Breast epithelium (tissue), 4 donors: Measurements from ENCODE around the gene MORN4. TPM values are rescaled to one million over a fixed set of nuclear protein-coding genes. Genes with fewer than 3 reads are reported as not detected.

Experiments
- DNase-seq, 2 donors: peaks; one replicate each; pipeline ENCODE4 v3.0.0-alpha.2; 2019; ENCODE audit warnings: low spot score in 2 of 2
- H3K27ac ChIP-seq, 2 donors: fragments of 200-600 bp; sonication (generic) in 1 of 2; one replicate each; pipeline ENCODE4 v1.5.1; 2016 to 2019; ENCODE audit warnings: mild to moderate bottlenecking in 1 of 2
- H3K27me3 ChIP-seq, 2 donors: fragments of 200-600 bp; sonication (generic) in 1 of 2; one replicate each; pipeline versions ENCODE4 v1.5.1 to v1.6.0; 2017 to 2019; ENCODE audit warnings: control low read depth in 1 of 2, mild to moderate bottlenecking in 1 of 2
- H3K36me3 ChIP-seq: fragments of 200-600 bp; one replicate; pipeline ENCODE4 v1.5.1; 2019
- H3K4me1 ChIP-seq, 2 donors: fragments of 200-600 bp; sonication (generic); one replicate each; pipeline ENCODE4 v1.5.1; 2016 to 2019; ENCODE audit warnings: control low read depth in 1 of 2
- H3K4me3 ChIP-seq, 3 donors: fragments of 200-600 bp; sonication (generic); 1 replicate in 2 of 3; 2 replicates in 1 of 3; pipeline ENCODE4 v1.5.1; 2016 to 2019; ENCODE audit warnings: mild to moderate bottlenecking in 3 of 3, moderate library complexity in 2 of 3
- H3K9me3 ChIP-seq, 2 donors: fragments of 200-600 bp; sonication (generic) in 1 of 2; one replicate each; pipeline ENCODE4 v1.5.1; 2016 to 2019; ENCODE audit warnings: control low read depth in 1 of 2
- POLR2A ChIP-seq: fragments of 450-650 bp; IDR thresholded peaks from one replicate; pipeline ENCODE4 v1.6.1; 2016; ENCODE audit warnings: antibody characterized with exemption, mild to moderate bottlenecking, moderate library complexity
- POLR2AphosphoS5 ChIP-seq, 3 donors: sonication (generic); formaldehyde crosslinking; IDR thresholded peaks; one replicate each; pipeline ENCODE4 v1.6.1; 2017; ENCODE audit warnings: antibody characterized with exemption in 3 of 3
- intact Hi-C: fragments of 100-400 bp; cut with DNase I; formaldehyde crosslinking; loops from one replicate; pipeline ENCODE4 v1.15.1; 2023; ENCODE audit warnings: low total_unique reads
- total RNA-seq, 3 donors: library from RNA; depleted of rRNA; stranded (reverse); fragments of >200 nt; gene quantifications; one replicate each; pipeline ENCODE4 v1.1.0, GENCODE V29; 2016
- TF ChIP-seq, protein P1 (sequence below), 3 donors: fragments of 450-650 bp; IDR thresholded peaks; one replicate each; pipeline ENCODE4 v1.5.1; 2016 to 2017; ENCODE audit warnings: antibody characterized with exemption in 3 of 3, mild to moderate bottlenecking in 3 of 3, moderate library complexity in 3 of 3

MORN4 gene
- total RNA-seq, 3 donors from 2014 or later: 3.5 to 9.4 (median 6.9) TPM

DNA sequence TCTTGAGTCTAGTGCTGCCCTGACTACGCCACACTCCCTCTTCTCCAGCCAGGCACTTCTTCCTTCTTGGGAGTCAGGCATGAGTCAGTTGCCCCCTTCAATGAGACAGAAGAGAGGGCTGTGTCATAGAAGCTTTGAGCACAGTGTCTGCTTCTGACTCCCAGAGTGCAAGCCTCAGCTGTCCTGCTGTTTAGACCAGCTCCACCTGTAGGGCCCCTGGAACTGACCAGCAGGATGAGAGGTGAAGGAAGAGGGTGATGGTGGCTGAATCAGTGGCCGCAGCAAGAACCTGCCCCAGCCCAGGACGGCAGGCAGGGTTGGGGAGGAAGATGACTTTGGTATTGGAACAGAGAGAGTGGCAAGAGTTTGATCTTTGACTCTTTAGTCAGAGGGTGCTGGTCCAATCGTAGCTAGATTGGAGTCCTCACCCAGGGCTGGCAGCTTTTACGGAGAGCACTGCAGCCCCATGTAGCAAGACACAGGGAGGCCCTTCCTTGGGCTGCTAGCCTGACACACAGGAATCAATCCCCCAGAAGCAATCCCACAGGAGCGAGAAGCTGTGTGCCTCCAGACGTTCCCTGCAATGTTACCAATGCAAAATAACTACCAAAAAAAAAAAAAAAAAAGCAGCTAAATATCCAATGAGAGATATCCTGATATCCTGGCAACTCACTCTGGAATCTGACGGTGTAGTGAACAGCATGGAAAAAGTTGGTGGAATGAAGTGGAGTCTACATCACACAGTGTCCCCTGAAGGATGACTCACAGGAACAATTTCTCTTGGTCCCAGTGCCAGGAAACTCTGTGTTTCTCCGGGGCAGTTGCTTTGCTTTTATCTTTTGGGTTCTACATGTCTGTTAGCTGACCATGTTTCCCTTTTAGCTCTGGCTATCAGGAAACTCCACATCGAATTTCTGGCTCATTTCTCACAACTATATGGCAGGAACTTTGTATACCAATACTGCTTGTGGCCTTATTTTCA is 36.9 kb downstream of the MORN4 start:
- peak in 1 of 3 donors; percentile 72 for TF ChIP-seq POLR2AphosphoS5 (IDR thresholded peaks at IDR 0.05)
- TF ChIP-seq, protein P1, sequence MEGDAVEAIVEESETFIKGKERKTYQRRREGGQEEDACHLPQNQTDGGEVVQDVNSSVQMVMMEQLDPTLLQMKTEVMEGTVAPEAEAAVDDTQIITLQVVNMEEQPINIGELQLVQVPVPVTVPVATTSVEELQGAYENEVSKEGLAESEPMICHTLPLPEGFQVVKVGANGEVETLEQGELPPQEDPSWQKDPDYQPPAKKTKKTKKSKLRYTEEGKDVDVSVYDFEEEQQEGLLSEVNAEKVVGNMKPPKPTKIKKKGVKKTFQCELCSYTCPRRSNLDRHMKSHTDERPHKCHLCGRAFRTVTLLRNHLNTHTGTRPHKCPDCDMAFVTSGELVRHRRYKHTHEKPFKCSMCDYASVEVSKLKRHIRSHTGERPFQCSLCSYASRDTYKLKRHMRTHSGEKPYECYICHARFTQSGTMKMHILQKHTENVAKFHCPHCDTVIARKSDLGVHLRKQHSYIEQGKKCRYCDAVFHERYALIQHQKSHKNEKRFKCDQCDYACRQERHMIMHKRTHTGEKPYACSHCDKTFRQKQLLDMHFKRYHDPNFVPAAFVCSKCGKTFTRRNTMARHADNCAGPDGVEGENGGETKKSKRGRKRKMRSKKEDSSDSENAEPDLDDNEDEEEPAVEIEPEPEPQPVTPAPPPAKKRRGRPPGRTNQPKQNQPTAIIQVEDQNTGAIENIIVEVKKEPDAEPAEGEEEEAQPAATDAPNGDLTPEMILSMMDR (IDR thresholded peaks at IDR 0.05): no peak
- no peak for TF ChIP-seq POLR2A
- H3K36me3 ChIP-seq: no peaks in the 10 kb centered on the region
- peak overlapping the region; percentile 64 to 84 for H3K27ac ChIP-seq
- no peaks in the 10 kb centered on the region for H3K27me3 ChIP-seq
- H3K9me3 ChIP-seq: no peaks in the 10 kb centered on the region
- H3K4me3 ChIP-seq: no peak overlapping the region
- no peaks in the 10 kb centered on the region for H3K4me1 ChIP-seq
- DNase-seq: peak in 1 of 2 donors; percentile 68
- intact Hi-C loops: no loop called here

DNA sequence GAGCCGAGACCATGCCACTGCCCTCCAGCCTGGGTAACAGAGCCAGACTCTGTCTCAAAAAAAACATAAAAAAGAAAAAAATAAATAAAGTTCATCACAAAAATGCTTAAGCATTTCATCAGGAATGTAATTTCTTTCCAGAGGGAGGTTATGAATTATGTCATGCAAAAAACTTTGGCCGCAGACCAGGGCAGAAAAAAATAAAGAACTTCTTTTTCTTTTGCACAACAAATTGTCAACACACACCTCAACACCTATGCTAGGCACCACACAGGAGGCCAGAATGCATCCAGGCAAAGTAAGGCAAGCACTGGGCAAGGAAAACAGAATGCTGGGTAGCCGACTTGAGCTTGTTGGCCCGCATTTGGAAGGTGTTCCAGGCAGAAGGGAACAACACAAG is 39.9 kb downstream of the MORN4 start:
- H3K4me3 ChIP-seq: no peak overlapping the region
- H3K27me3 ChIP-seq: no peaks in the 10 kb centered on the region
- no peak for DNase-seq
- H3K36me3 ChIP-seq: no peaks in the 10 kb centered on the region
- peak overlapping the region in 1 of 2 donors; percentile 20 for H3K27ac ChIP-seq
- no peaks in the 10 kb centered on the region for H3K4me1 ChIP-seq
- no peaks in the 10 kb centered on the region for H3K9me3 ChIP-seq
- TF ChIP-seq POLR2AphosphoS5 (IDR thresholded peaks at IDR 0.05): no peak
- TF ChIP-seq POLR2A: no peak
- TF ChIP-seq, protein P1 (IDR thresholded peaks at IDR 0.05): no peak
- intact Hi-C loops: no loop called here

DNA sequence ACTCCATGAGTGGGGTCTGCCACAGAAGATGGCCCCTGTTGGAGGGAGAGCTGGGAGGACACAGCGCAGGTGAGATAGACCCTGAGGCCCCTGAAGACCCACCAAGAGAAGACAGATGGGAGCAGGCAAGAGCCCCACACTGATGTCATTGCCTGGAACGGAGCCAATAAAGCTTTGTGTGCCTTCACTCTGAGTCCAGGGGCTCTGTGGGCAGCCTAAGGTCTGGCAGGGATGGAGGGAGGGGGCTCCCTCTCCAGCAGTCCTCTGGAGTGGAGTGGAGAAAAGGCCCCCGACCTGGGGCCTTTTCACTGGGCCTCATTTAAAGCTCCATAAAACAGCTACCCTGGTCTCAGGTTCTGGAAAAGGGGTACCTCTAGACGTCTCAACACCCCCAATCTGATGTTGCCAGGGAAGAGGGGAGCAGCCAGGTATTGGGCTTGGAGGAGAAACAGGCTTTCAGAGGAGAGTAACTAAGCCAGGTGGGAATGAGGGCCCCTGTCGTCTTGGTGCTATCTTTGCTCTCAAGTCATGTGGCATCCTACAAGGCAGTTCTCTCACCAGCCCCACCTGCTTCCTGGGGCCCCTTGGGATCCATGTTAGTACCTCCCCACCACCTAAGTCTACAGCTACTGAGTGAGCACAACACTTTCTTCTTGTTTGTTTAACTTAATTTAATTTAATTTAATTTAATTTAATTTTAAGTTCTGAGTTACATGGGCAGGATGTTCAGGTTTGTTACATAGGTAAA is 42.4 kb downstream of the MORN4 start:
- Histone ChIP-seq H3K4me1 (no peaks in the 10 kb centered on the region), H3K27me3 (no peaks in the 10 kb centered on the region), H3K4me3 (no peak overlapping the region), H3K27ac (no peak overlapping the region), H3K9me3 (no peaks in the 10 kb centered on the region), H3K36me3 (no peaks in the 10 kb centered on the region)
- no peak for DNase-seq
- intact Hi-C loops: no loop called here
- TF ChIP-seq POLR2AphosphoS5 (IDR thresholded peaks at IDR 0.05) (no peak), POLR2A (no peak)
- TF ChIP-seq, protein P1 (IDR thresholded peaks at IDR 0.05): no peak

DNA sequence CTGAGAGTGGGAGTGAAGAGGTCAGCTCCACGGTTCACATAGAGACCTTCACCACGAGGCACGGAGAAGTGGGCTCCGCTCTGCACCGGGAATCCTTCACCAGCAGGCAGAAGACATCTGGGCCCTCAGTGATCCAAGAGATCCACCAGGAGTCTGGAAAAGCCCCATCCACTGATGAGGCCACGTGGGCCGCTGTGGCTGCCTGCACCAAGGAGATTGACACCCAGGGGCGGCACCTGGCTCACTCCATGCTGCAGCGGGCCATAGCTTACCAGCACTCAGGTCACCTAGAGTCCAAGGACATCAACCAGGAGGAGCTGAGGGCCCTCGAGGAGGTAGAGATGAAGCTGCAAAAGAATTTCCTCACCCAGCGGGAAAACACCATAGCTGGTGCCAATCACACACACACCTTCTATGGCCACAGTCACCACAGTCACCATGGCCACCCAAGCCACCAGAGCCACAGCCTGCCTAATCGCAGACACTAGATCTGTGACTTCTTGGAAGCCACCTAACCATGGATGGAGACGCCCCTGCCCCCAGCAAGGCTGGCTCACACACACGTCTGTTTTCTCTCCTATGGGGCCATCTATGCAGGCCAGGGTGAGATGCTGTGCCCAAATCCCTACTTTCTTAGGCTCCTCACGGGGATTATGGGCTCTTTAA is 43.1 kb downstream of the MORN4 start:
- no peaks in the 10 kb centered on the region for H3K9me3 ChIP-seq
- no peak overlapping the region for H3K4me3 ChIP-seq
- intact Hi-C loops: no loop called here
- H3K27me3 ChIP-seq: no peaks in the 10 kb centered on the region
- no peak for DNase-seq
- H3K36me3 ChIP-seq: no peaks in the 10 kb centered on the region
- H3K4me1 ChIP-seq: no peaks in the 10 kb centered on the region
- TF ChIP-seq POLR2AphosphoS5 (IDR thresholded peaks at IDR 0.05) (no peak), POLR2A (no peak)
- TF ChIP-seq, protein P1 (IDR thresholded peaks at IDR 0.05): no peak
- H3K27ac ChIP-seq: no peak overlapping the region
